Stimulated activated CD4-positive, alpha-beta T cell treated with anti-CD3 and anti-CD28 coated beads, Interleukin-15, amount 100 ng/mL, for 24 hours (primary cell): ENCODE measurements around the gene COL10A1.

ENCODE experiments used
- DNase-seq: peaks from one replicate; pipeline ENCODE4 v3.0.0-alpha.2; 2020

Gene COL10A1

DNA sequence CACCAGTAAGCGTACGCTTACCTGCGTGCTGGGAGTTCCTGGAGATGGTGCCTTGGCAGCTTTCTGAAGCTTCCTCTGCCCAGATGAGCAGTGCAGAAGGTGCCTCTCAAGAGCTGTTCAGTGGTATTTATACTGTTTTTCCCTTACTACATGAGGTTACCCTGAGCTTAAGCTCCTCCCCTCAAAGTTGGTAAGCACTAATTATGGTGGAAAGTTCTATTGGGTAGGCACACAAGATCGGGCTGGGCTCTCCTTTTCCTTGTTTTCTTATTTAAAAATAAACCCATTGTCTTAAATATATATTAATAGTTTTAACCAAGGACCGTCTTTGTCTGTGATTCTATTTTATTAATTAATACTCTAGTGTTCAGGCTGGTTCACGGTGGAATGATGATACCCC is at the start of gene COL10A1:
Gene COL10A1 (minus strand): TSS at position 101 of the 400 bp plus-strand sequence. CDS start 640 bp downstream, outside the sequence.
- DNase-seq: no peak

DNA sequence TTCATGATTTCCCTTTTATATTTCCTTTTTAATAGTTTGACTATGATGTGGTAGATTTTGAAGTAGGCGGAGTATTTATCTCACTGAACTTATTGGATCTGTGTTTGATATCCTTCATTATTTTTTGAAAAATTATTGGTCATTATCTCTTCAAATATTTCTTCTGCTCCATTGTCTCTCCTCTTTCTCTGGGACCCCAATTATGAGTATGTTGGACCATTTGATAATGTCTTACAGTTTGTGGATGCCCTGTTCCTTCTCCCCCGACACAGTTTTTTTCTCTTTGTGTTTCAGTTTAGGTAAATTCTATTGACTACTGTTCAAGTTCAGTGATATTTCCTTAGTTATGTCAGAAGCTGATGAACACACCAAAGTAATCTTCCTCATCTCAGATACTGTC is 49.4 kb upstream of the COL10A1 start:
- DNase-seq: no peak

DNA sequence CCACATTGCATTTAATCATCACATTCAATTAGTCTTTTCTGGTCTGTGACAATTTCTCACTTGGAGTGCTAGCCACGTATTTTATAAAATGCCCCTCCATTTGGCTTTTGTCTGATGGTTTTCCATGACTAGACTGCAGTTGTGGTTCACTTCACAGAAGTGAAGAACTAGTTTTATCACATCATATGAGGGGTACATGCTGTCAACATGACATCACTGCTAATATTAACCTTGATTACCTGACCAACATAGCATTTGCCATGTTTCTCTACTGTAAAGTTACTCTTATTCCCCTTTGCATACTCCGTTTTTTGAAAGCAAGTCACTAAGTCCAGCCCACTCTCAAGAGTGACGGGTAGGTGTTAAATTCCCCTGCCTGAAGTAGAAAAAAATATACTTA is 48.0 kb upstream of the COL10A1 start:
- no peak for DNase-seq

DNA sequence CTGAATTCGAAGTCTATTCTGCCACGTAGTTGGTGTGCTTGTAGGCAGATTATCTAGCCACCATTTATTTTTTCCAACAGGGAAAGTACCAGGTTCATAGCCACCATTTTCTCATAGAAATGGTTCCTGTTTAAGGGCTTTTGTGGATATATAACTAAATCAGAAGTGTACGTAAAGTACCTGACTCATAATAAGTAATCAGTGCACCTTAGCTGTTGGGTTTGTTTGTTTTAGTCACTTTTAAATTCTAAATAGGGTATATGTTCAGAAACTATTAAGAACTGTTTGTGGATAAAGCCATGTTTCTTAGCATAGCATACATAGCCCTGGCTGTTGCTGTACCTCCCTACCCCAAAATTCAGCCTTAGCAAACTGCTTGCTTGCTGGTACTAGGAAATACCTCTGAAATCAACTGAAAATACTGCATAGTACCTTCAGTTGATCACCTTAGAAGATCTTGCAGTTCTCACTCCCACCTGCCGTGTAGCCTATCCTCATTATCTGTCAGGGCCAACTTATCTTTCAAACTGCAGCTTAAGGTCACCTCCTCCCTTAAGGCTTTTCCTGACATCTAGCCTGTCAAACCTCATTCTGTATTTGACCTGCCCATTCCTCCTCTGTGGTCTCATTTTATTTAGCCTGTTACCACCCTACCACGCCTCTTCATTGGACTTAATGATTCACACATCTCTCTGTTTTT is 44.6 kb upstream of the COL10A1 start:
- DNase-seq: no peak

DNA sequence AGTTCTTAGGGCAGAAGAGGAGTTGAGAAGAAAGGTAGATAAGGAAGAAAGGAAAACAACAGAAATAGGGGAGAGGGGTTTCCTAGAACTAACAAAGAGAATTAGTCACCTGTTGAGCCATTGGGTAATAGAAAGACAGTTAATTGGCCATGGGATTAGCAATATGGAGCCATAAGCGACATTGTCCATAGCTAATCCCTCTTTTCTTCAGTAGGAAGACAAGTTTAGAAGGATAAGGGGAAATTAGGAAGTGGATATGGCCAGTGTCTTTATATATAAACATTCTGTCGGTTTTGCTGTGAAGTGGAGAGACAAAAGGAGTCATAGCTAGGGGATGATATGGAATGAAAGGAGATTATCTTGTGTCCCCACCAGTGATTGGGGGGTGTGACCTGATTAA is 43.9 kb upstream of the COL10A1 start:
- DNase-seq: no peak

DNA sequence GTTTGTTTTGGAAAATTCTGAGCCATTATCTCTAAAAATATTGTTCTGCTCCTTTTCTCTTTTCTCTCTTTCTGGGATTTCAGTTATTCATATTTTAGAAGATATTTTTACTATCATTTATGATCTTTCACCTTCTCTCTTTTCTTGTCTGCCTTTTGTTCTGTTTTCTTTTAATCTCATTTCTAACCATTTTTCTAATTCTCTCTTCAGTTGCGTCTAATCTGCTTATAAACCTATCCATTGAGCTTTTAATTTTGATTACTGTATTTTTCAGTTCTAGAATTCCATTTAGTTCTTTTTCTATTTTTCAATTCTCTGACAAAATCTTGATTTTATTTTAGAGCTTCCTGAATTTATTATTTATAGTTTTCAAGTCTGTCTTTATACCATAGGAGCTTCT is 42.2 kb upstream of the COL10A1 start:
- no peak for DNase-seq

DNA sequence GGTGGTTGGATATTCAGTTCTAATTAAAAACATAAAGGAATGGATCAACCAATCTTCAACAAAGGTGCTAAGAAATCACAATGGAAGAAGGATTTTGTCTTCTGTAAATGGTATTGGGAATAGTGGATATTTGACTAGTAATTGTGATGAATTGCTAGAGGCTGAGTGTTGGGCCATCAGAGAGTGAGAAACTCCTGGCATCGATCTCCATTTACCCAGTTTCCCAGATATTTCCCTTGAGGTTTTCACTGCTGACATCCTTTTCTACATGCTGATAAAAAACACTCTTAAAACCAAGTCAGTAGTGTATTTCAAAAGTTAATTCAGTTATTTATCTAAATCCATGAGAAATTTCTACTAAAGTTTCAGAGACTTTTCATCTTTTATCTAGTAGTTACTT is 40.4 kb upstream of the COL10A1 start:
- no peak for DNase-seq

DNA sequence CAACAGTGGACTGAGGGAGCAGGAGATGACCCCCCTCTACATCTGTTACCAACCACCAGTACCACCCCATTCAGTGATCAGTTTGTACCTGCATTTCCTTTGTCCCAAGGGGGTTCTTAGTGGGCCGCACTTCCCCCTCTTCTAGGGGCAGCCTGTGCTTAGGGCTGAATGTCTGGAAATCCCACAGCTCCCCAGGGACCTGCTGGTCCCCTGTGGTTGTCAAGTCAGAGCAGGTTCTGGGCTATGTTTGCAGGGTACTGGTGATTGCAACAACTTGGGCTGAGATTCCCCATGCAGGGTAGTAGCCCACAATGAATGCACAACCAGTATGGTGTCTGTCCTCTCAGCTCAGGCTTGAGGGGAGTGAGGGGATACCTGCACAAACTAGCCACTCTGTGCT is 39.7 kb upstream of the COL10A1 start:
- no peak for DNase-seq

DNA sequence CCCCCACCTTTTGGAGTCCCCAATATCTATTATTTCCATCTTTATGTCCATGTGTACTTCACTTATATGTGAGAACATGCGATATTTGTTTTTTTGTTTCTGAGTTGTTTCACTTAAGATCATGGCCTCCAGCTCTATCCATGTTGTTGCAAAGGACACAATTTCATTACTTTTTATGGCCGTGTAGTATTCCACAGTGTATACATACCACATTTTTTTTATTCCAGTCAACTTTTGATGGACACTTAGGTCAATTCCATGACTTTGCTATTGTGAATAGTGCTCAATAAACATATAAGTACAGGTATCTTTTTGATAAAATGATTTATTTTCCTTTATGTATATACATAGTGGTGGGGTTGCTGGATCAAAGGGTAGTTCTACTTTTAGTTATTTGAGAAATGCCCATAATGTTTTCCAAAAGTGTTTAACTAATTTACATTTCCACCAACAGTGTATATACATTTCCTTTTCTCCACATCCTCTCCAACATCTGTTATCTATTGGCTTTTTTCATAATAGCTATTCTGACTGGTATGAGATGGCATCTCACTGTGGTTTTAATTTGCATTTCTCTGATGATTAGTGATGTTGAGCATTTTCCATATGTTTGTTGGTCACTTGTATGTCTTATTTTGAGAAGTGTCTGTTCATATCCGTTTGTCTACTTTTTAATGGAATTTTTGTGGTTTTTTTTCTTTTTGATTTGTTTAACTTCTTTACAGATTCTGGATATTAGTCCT is 34.0 kb upstream of the COL10A1 start:
- no peak for DNase-seq

DNA sequence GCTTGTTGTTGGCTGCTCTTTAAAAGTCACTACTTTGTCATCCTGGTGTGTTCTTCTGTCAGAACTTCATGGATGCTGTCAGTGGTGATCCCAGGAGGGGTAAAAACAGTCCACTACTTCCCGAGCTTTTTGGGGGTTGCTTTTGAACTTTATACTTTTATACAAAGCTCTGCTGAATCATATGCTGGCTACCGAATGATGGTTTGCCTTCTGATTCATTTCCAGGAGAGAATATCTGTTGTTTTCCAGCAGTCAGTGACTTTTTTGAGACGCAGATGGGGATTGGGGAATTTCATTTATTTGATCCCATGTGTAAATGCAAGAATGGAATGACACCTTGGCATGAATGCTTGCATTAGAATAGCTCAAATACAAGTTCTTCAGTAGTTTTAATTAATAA is 32.7 kb upstream of the COL10A1 start:
- no peak for DNase-seq

DNA sequence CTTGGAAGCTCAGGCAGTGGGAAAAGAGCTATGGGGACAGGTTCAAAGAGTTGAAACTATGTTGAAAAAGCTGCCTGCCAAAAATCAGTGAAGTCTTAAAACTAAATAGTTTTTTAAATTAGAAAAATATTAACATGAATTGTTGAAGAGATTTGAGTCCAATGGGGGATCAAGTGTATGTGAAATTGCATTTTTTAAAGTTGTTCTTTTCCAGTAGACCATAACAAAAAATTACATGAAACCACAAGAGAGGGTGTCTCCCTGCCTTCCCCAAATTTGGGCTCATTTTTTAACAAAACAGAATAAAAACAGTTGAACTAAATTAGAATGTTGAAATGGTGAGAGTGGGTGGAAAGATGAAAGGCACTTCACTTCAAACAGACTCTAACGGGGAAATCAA is 31.5 kb upstream of the COL10A1 start:
- DNase-seq: no peak

DNA sequence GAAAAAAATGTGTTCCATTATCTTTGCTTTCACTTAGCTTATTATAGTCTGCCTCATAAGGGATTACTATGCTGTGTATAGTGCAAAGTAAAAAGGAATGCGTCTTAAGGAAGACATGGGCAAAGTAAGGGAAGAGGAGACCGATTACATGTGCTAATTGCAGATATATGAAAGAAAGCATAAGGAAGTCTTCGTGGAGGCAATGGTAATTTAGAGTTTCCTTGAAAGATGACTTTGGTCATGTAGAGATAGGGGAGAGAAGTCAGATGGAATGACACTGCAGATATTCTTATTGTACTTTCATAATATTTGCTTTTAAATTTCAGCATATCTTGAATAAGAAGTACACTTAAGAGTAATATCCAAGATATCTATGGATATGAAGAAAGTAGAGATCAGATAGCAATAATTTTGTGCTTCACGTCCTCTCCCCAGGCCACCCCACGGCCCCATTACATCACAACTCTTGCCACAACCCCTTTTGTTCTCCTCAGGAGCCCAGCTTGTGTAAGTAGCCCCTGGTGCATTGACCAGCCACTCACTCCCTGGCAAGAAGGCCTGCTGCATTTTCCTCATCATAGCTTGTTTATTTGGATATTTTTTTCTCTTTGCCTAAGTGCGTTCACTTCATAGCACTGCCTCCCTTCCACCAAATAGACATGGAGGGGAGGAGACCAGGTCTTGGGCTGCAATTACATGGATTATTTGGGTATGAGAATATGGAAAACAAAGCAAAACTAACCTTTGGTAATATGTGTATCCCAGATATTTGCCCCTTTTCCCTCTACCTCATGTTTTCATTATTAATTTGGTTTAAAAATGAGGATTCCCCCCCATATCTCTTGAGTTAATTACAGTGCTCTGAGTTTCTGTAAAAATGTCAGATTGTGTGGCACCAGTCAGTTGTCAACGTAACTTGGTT is 30.7 kb upstream of the COL10A1 start:
- no peak for DNase-seq

DNA sequence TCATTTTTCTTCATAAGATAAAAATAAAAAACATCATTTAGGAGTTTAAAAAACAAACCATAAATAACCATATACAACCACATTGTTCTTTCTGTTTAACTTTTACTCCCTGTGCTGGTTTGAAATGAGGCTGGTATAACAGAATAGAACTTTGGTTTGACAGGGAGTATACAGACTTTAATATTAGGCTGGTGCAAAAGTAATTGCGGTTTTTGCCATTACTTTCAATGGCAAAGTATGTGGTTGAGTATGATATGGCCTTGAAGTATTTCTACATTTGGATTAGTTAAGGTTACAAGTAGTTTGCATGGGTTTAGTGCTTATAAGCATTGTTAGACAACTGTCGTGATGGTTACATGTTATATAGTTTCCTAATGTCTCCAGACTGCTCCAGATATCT is 29.0 kb upstream of the COL10A1 start:
- no peak for DNase-seq

DNA sequence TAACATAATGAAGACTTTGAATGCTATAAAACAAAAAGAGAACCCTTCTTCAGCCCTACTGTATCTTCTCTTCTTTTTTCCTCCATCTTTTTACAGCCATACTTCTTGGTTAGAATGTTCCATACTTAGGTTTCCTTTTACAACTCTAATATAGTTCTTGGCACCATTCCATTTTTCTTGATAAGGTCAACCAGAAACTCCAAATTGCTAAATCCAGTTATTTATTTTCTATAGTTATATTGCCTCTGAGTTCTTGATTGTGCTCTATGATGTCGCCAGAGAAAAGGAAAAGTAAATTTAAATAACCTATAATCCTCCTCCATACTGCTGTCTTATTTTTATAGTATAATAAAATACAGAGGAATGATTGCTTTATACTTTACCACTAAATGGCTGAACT is 26.7 kb upstream of the COL10A1 start:
- no peak for DNase-seq

DNA sequence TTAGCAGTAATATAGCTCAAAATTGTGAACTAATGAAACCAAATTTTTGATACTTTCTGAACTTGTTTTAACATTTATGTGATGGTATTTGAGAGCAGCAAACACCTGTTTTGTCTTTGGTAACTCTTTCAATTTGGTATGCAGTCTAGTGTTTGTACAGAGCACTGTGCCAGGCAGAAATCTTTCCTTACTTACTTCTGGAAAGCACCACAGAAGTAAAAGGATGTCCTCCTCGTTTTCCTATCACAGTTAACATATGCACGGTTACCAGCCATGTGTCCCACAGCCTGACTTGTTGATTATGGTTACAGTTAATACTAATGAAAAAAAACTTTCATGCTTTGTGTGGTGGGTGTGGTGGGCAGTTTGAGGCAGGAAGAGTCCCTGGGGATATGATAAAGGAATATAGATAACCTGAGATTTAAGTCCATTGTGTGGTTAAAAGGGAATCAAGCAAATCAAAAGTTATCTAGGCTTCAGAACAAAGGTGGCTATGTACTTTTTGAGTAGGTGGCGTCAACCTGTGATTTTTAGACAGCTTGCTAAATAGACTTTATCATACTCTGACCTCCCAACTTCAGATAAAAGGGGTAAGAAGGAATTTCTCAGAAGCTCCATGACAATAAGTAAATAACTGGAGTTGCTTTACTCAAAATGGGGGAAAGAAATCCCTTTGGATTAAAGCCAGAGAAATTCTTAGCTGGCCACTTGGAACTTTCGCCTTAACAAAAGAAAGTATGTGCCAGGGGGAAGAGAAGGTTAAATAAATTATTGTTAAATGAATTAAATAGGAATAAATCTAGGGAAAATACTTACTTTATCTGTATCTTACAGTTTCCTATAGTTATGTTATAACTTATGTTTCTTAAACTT is 20.1 kb upstream of the COL10A1 start:
- DNase-seq: no peak

DNA sequence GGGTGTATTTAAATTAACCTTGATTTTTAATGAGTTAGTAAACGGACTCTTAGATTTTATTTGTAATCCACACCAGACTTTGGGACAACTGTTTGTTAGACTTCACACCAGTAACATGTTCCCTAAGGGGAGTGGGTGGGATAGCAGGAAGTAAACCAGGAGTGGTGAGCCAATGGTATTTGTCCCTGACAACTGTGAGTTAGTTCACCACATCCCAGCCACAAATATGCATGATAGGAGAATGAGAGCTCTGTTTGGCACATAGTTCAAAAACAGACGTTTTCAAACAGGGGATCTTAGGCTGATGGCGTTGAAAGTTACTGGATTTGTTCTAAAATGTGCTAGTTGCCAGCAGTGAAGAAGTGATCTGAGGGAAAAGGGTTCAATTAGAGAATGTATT is 18.7 kb upstream of the COL10A1 start:
- no peak for DNase-seq

DNA sequence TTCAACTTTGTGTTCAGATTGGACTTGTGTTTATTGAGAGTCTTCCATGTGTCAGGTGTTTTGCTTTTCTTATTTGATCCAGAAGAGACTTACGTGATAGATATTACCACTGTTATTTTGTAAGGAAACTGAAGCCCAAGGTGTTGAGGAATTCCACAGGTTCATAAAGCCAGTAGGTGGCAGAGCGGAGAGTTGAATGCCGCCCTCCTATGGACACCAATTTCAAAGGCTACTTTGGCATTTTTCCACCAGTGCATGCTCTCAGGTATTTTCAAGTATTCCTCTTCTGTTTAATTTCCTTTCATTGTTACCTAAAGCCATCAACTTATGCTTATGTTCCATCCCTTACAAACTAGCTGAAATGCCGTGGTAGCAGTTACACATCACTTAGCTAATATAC is 14.0 kb upstream of the COL10A1 start:
- DNase-seq: no peak

DNA sequence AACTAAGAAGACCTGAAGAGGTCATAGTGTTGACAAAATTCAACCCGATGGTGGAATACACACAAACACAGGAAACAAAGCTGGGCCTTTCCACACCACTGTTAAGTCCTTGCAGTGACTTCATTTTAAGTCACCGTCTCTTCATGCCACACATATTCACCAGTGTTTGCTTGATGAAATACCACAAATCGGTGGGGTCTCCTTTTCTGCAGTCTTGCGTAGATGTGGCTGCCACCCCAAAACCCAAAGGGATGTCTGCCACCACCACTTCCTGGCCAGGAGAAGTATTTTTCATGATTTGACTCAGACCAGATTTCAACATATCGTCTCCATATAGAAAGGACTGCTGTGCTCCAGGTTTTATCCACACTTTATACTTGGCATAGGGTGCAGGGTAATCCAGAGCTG is 11.0 kb upstream of the COL10A1 start:
- DNase-seq: no peak

DNA sequence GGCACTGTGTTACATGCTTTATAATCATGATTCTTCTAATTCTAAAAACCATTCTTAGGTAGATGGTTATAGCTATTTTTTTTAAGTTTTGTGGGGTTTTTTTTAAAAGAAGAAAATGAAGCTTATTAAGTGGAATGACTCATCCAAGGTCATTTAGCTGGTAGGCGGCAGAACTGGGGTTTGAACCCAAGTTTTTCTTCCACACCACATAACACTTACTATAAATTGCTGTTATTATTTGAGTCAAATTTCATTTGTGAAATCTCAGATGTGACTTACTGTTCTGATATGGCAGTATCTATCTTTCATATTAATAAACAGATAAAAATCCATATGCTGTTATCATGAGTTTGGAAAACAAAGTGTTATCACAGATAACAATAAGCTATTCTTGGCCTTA is 10.4 kb upstream of the COL10A1 start:
- no peak for DNase-seq

DNA sequence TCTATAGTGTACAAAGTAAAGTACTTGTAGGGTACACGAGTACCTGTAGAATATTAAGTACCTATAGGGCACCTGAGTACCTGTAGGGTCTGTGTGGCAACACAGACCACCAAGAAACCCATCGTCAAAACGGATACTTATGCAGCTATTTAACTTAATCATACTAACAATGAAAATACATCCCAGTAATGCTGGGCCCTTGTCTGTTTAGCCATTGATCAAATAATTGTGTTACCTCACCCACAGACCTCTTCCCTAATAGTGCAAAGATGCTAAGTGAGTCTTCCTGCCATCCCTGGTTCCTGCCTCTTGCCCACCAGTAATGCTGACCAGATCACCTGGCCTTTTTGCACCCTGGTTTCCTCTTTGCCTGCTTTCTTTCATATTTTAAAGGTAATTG is 7.5 kb upstream of the COL10A1 start:
- no peak for DNase-seq

DNA sequence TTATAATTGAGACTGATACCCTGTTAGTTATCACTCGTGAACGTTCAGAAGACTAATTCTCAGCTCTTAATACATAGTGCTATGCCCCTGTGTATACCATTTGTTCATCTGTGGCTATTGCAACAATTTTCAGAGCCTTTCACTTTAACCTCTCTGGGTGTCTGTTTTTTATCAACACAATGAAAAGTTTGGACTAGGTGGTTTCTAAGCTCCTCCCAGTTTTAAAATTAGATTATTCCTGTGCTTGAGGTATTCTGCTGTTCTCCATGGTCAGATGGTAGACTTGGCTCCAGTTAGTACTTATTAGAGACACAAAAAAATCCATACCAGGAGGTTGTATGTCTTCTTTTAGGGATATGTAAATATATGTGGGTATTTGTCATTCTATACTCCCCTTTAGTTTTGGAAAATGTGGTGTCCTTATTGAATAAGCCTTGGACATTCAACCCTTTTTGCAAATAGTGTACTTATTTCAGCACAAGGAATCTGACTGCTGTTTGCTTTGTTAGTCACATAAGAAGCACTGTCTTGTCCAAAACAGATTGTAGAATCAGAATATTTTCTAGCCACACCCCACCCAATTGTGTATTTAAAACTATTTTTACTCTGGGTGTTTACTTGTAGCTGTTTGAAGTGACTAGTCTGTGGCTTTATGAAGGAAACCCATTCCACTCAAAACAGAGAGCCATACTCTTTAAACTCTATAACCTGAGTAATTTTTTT is 2.0 kb upstream of the COL10A1 start:
- DNase-seq: no peak

DNA sequence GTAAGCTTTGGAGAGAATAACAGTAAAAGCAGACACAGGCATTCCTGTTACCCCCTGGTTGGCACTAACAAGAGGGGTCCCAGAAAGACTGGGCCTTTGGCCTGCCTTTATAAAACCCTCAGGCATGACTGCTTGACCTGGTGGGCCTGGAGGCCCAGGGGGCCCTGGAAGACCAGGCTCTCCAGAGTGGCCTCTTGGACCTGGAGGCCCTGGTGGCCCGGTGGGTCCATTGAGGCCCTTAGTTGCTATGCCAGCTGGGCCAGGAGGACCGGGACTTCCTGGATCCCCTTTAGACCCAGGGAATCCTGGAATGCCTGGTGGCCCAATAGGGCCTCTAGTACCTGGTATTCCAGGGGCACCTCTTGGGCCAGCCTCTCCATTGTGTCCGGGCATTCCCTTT is 5.5 kb downstream of the COL10A1 start:
- no peak for DNase-seq
